Measurements from ENCODE around the gene TRIML2. TPM values are rescaled to one million over a fixed set of nuclear protein-coding genes. Genes with fewer than 3 reads are reported as not detected.

Gene TRIML2
- total RNA-seq (2022; extraction: Qiagen RNA extraction; ENCODE audit: low read depth): 39.1 to 59.1 TPM (median 46.0 TPM) in 5 replicates

GRCh38 chr4:188109157-188109755 lies at the start of gene TRIML2:
TSS of gene TRIML2 (minus strand) at chr4:188109603. CDS start at chr4:188105368, 4,235 bp downstream.

GRCh38 chr4:188139141-188139540 lies 29.7 kb upstream of the TRIML2 start, which contains the start of gene TRIML1:
TSS of gene TRIML1 (plus strand) at chr4:188139441. CDS start at chr4:188139559, 118 bp downstream.

Other genes with a start within 250 kb of the TRIML2 start
- 0.07 TPM in 1 of 5 replicates, not detected in the others for gene ZFP42, start 113.8 kb downstream of the TRIML2 start, total RNA-seq (2022; extraction: Qiagen RNA extraction; ENCODE audit: low read depth)
- gene TRIML1, start 29.8 kb upstream of the TRIML2 start, total RNA-seq (2022; extraction: Qiagen RNA extraction; ENCODE audit: low read depth): 0.08 TPM in 1 of 5 replicates, not detected in the others

Measured in A549 treated with GW870086 at 1 μM for 4 hours (cell line).